Neural cell (in vitro differentiated cells): ENCODE data around the gene SERPINB10.

Experiments
- CTCF ChIP-seq: fragments of 450-650 bp; IDR thresholded peaks from 2 replicates; pipeline ENCODE4 v1.5.1; 2014; ENCODE audit warnings: antibody characterized with exemption, mild to moderate bottlenecking, moderate library complexity; ENCODE audit not compliant: poor library complexity, severe bottlenecking
- EP300 ChIP-seq: fragments of 450-650 bp; conservative IDR thresholded peaks from 2 replicates; pipeline ENCODE4 v1.6.1; 2014; ENCODE audit warnings: antibody characterized with exemption, mild to moderate bottlenecking, moderate library complexity; ENCODE audit not compliant: poor library complexity, severe bottlenecking
- EZH2 ChIP-seq: fragments of 200-600, 300-800 bp; shearing (Covaris generic), sonication (generic); IDR thresholded peaks from 2 replicates; pipeline ENCODE4 v1.6.1; 2014; ENCODE audit warnings: antibody characterized with exemption, low read length, borderline replicate concordance, mild to moderate bottlenecking; ENCODE audit not compliant: insufficient read depth, poor library complexity, severe bottlenecking
- POLR2AphosphoS5 ChIP-seq: IDR thresholded peaks from 2 replicates; pipeline ENCODE4 v1.6.1; 2012
- RAD21 ChIP-seq: fragments of 450-650 bp; conservative IDR thresholded peaks from 2 replicates; pipeline ENCODE4 v1.6.1; 2014; ENCODE audit warnings: antibody characterized with exemption, mild to moderate bottlenecking, moderate library complexity
- REST ChIP-seq: IDR thresholded peaks from 2 replicates; pipeline ENCODE4 v1.6.1; 2012; ENCODE audit warnings: borderline replicate concordance
- SMC3 ChIP-seq: fragments of 450-650 bp; conservative IDR thresholded peaks from 2 replicates; pipeline ENCODE4 v1.6.1; 2014; ENCODE audit warnings: antibody characterized with exemption, mild to moderate bottlenecking, moderate library complexity; ENCODE audit not compliant: poor library complexity
- TAF1 ChIP-seq: IDR thresholded peaks from 2 replicates; pipeline ENCODE4 v1.6.1; 2012; ENCODE audit warnings: low read depth

- no peak for TF ChIP-seq CTCF
- no peak for TF ChIP-seq POLR2AphosphoS5
- TF ChIP-seq RAD21, result no peak
- TF ChIP-seq REST, result no peak
- no peak for TF ChIP-seq EZH2
- TF ChIP-seq TAF1, result no peak
- no peak for TF ChIP-seq SMC3
- no peak for TF ChIP-seq EP300
These were observed 20.6 kb downstream of the SERPINB10 start for GRCh38 chr18:63928331-63928730.
